Measurements from ENCODE around the gene MPPED2.

- TF ChIP-seq CTCF (IDR thresholded peaks at IDR 0.05), result no peak
- TF ChIP-seq POLR2A (IDR thresholded peaks at IDR 0.05), result no peak
Measured at GRCh38 chr11:30635401-30635989, 49.3 kb upstream of the MPPED2 start.
